GM23338 (cell line): Measurements from ENCODE around the gene AKR1B1. TPM values are rescaled to one million over a fixed set of nuclear protein-coding genes. Genes with fewer than 3 reads are reported as not detected.

Experiments used
- ATAC-seq: fragments of 200-7000 bp; cut with Tn5 transposase; 3 replicates; pipeline ENCODE4 v1.9.1; 2020
- DNase-seq: peaks from one replicate; pipeline ENCODE4 v3.0.0-alpha.2; 2015; ENCODE audit warnings: low spot score
- H2AFZ ChIP-seq: fragments of 200-600 bp; sonication (generic); 2 replicates; pipeline ENCODE4 v1.8.0; 2016; ENCODE audit warnings: antibody characterized with exemption, mild to moderate bottlenecking, moderate library complexity
- H3F3A ChIP-seq: fragments of 200-600 bp; sonication (generic); replicated peaks from 2 replicates; pipeline ENCODE4 v1.8.0; 2017; ENCODE audit warnings: antibody characterized with exemption, mixed run types, low read depth
- H3K27ac ChIP-seq: fragments of 200-600 bp; sonication (generic); 2 replicates; pipeline ENCODE4 v1.6.1; 2016; ENCODE audit warnings: low read depth
- H3K27me3 ChIP-seq: fragments of 200-600 bp; sonication (generic); 2 replicates; pipeline ENCODE4 v1.8.0; 2016; ENCODE audit warnings: mild to moderate bottlenecking, mixed run types, moderate library complexity; ENCODE audit not compliant: insufficient read depth
- H3K36me3 ChIP-seq: fragments of 200-600 bp; sonication (generic); 2 replicates; pipeline ENCODE4 v1.8.0; 2016; ENCODE audit warnings: mild to moderate bottlenecking; ENCODE audit not compliant: insufficient read depth
- H3K4me1 ChIP-seq: fragments of 200-600 bp; sonication (generic); 2 replicates; pipeline ENCODE4 v1.8.0; 2016; ENCODE audit warnings: mild to moderate bottlenecking, moderate library complexity; ENCODE audit not compliant: insufficient read depth
- H3K4me2 ChIP-seq: fragments of 200-600 bp; sonication (generic); 2 replicates; pipeline ENCODE4 v1.7.1; 2017; ENCODE audit warnings: mixed run types
- H3K4me3 ChIP-seq: fragments of 200-600 bp; sonication (generic); 2 replicates; pipeline ENCODE4 v1.6.1; 2016; ENCODE audit warnings: mixed run types
- H3K79me2 ChIP-seq: fragments of 200-600 bp; sonication (generic); replicated peaks from 2 replicates; pipeline ENCODE4 v1.8.0; 2017; ENCODE audit warnings: mild to moderate bottlenecking; ENCODE audit not compliant: insufficient read depth
- H3K9me2 ChIP-seq: fragments of 200-600 bp; sonication (generic); 2 replicates; pipeline ENCODE4 v1.8.0; 2017; ENCODE audit not compliant: insufficient read depth
- H4K20me1 ChIP-seq: fragments of 200-600 bp; sonication (generic); replicated peaks from 2 replicates; pipeline ENCODE4 v1.8.0; 2017; ENCODE audit warnings: mild to moderate bottlenecking; ENCODE audit not compliant: insufficient read depth
- H3K27ac Mint-ChIP-seq: 2 replicates; pipeline ENCODE4 v1.8.0; 2020; ENCODE audit warnings: inconsistent platforms, mild to moderate bottlenecking, moderate library complexity, mixed read lengths
- H3K27me3 Mint-ChIP-seq: 3 replicates; pipeline ENCODE4 v1.8.0; 2022; ENCODE audit warnings: low read depth, mild to moderate bottlenecking, moderate library complexity, mixed read lengths, inconsistent platforms; ENCODE audit not compliant: insufficient read depth, poor library complexity
- H3K36me3 Mint-ChIP-seq: 3 replicates; pipeline ENCODE4 v1.8.0; 2021; ENCODE audit warnings: low read depth, mild to moderate bottlenecking, inconsistent platforms, moderate library complexity, mixed read lengths
- H3K4me1 Mint-ChIP-seq: 3 replicates; pipeline ENCODE4 v1.8.0; 2020; ENCODE audit warnings: mild to moderate bottlenecking, inconsistent platforms, mixed read lengths
- H3K4me3 Mint-ChIP-seq: 3 replicates; pipeline ENCODE4 v1.8.0; 2021; ENCODE audit warnings: moderate library complexity, mild to moderate bottlenecking, inconsistent platforms, mixed read lengths
- H3K9me3 Mint-ChIP-seq: 3 replicates; pipeline ENCODE4 v1.8.0; 2020; ENCODE audit warnings: moderate library complexity, mild to moderate bottlenecking, inconsistent platforms, mixed read lengths
- CREB1 ChIP-seq: fragments of 250-450 bp; sonication (Bioruptor Pico); IDR thresholded peaks from 2 replicates; pipeline ENCODE4 v1.5.0; 2020; ENCODE audit warnings: low read depth, mild to moderate bottlenecking, moderate library complexity
- CTCF ChIP-seq, 2 experiments: fragments of 200-600 bp in 1 of 2; sonication (generic) in 1 of 2; conservative IDR thresholded peaks; 2 replicates each; pipeline versions ENCODE4 v1.5.1 to v1.6.1; 2016 to 2017; ENCODE audit warnings: antibody characterized with exemption in 2 of 2, low read depth in 2 of 2, mild to moderate bottlenecking in 2 of 2, moderate library complexity in 1 of 2
- ETS1 ChIP-seq: IDR thresholded peaks from 2 replicates; pipeline ENCODE4 v1.6.1; 2016; ENCODE audit warnings: antibody characterized with exemption
- EZH2 ChIP-seq: fragments of 200-600 bp; sonication (generic); IDR thresholded peaks from one replicate; pipeline ENCODE4 v1.8.0; 2017; ENCODE audit warnings: antibody characterized with exemption, mild to moderate bottlenecking, low read depth; ENCODE audit not compliant: unreplicated experiment
- EZH2phosphoT487 ChIP-seq: fragments of 200-600 bp; sonication (generic); IDR thresholded peaks from one replicate; pipeline ENCODE4 v1.8.1; 2018; ENCODE audit warnings: antibody characterized with exemption; ENCODE audit not compliant: unreplicated experiment
- JUNB ChIP-seq: IDR thresholded peaks from one replicate; pipeline ENCODE4 v1.6.1; 2016; ENCODE audit warnings: antibody characterized with exemption; ENCODE audit not compliant: unreplicated experiment
- NANOG ChIP-seq: IDR thresholded peaks from 2 replicates; pipeline ENCODE4 v1.6.1; 2016; ENCODE audit warnings: antibody characterized with exemption, borderline replicate concordance
- POLR2AphosphoS5 ChIP-seq: IDR thresholded peaks from 2 replicates; pipeline ENCODE4 v1.6.1; 2016; ENCODE audit warnings: antibody characterized with exemption, low read depth
- REST ChIP-seq: IDR thresholded peaks from one replicate; pipeline ENCODE4 v1.6.1; 2018; ENCODE audit warnings: antibody characterized with exemption; ENCODE audit not compliant: unreplicated experiment
- STAT1 ChIP-seq: IDR thresholded peaks from one replicate; pipeline ENCODE4 v1.6.1; 2016; ENCODE audit warnings: antibody characterized with exemption; ENCODE audit not compliant: unreplicated experiment
- ZNF114 ChIP-seq: fragments of 250-450 bp; sonication (Bioruptor Pico); IDR thresholded peaks from 2 replicates; pipeline ENCODE4 v1.5.0; 2020; ENCODE audit warnings: mild to moderate bottlenecking, moderate library complexity
- ZNF331 ChIP-seq: fragments of 250-450 bp; sonication (Bioruptor Pico); IDR thresholded peaks from 2 replicates; pipeline ENCODE4 v1.5.0; 2020; ENCODE audit warnings: low read depth, mild to moderate bottlenecking, moderate library complexity
- ZNF462 ChIP-seq: fragments of 250-450 bp; sonication (Bioruptor Pico); IDR thresholded peaks from 2 replicates; pipeline ENCODE4 v1.5.0; 2020; ENCODE audit warnings: mild to moderate bottlenecking, moderate library complexity
- polyA plus RNA-seq: library from polyadenylated mRNA; unstranded; fragments of >200 nt; fragmentation: Nextera tagmentation; extraction: Ambion mirVana; gene quantifications from 2 replicates; pipeline ENCODE4 v1.2.1, GENCODE V29; 2016
- total RNA-seq: library from RNA; depleted of rRNA; stranded (reverse); fragments of >200 nt; shearing (Covaris generic); gene quantifications from 2 replicates; pipeline ENCODE4 v1.2.3, GENCODE V29; 2014

The AKR1B1 gene
- total and polyA plus RNA-seq, 2 experiments from 2014 or later: 132 to 154 TPM

- Histone ChIP-seq H2AFZ (no peak overlapping the region), H3K4me3 (no peak overlapping the region), H3K4me2 (no peak overlapping the region), H3K27ac (no peak overlapping the region), H4K20me1 (0 out of 2 replicates have a peak, but pooled peaks cover 5% of the 10 kb centered on the region), H3K79me2 (peaks cover 13% of the 10 kb centered on the region), H3K36me3 (0 out of 2 replicates have a peak, but pooled peaks cover 2% of the 10 kb centered on the region), H3F3A (no peaks in the 10 kb centered on the region), H3K27me3 (peaks cover 10% of the 10 kb centered on the region), H3K9me2 (peaks cover 8% of the 10 kb centered on the region; the same call in 1 of the 2 replicates), H3K4me1 (no peaks in the 10 kb centered on the region; the same call in 1 of the 2 replicates)
- no peak for TF ChIP-seq ETS1
- TF ChIP-seq ZNF114 (CRISPR knock-in tag): no peak
- TF ChIP-seq ZNF462 (CRISPR knock-in tag): no peak
- no peak for TF ChIP-seq EZH2
- TF ChIP-seq CREB1 (CRISPR knock-in tag): no peak
- TF ChIP-seq ZNF331 (CRISPR knock-in tag): no peak
- no peak for TF ChIP-seq EZH2phosphoT487
- TF ChIP-seq JUNB: no peak
- TF ChIP-seq CTCF (conservative IDR thresholded peaks at IDR 0.05; ENCODE audit: low read depth in 2 of 2): no peak
- TF ChIP-seq STAT1: no peak
- TF ChIP-seq REST: no peak
- no peak for TF ChIP-seq POLR2AphosphoS5
- no peak for TF ChIP-seq NANOG
- peaks cover 10% of the 10 kb centered on the region for H3K4me1 Mint-ChIP-seq
- no peak overlapping the region for H3K27ac Mint-ChIP-seq
- DNase-seq (no peak), ATAC-seq (no peak)
- peaks cover 11% of the 10 kb centered on the region for H3K27me3 Mint-ChIP-seq
- H3K9me3 Mint-ChIP-seq: peaks cover 8% of the 10 kb centered on the region; the same call in 2 of the 3 replicates
- H3K4me3 Mint-ChIP-seq: no peak overlapping the region
- peaks cover 7% of the 10 kb centered on the region for H3K36me3 Mint-ChIP-seq
Observed at GRCh38 chr7:134461916-134462315, 3.0 kb upstream of the AKR1B1 start.
